NCI-H1092 (cell line): ENCODE measurements around the gene TMC5.
"Not testable (repeated sequence)": the region's sequence is repeated elsewhere in the genome, so short reads cannot be mapped to it uniquely, and the experiment has no call there.

Experiments used
- DNase-seq: peaks from one replicate; lab custom pipeline; 2025; lab: John Stamatoyannopoulos, UW

The TMC5 gene, protein sequence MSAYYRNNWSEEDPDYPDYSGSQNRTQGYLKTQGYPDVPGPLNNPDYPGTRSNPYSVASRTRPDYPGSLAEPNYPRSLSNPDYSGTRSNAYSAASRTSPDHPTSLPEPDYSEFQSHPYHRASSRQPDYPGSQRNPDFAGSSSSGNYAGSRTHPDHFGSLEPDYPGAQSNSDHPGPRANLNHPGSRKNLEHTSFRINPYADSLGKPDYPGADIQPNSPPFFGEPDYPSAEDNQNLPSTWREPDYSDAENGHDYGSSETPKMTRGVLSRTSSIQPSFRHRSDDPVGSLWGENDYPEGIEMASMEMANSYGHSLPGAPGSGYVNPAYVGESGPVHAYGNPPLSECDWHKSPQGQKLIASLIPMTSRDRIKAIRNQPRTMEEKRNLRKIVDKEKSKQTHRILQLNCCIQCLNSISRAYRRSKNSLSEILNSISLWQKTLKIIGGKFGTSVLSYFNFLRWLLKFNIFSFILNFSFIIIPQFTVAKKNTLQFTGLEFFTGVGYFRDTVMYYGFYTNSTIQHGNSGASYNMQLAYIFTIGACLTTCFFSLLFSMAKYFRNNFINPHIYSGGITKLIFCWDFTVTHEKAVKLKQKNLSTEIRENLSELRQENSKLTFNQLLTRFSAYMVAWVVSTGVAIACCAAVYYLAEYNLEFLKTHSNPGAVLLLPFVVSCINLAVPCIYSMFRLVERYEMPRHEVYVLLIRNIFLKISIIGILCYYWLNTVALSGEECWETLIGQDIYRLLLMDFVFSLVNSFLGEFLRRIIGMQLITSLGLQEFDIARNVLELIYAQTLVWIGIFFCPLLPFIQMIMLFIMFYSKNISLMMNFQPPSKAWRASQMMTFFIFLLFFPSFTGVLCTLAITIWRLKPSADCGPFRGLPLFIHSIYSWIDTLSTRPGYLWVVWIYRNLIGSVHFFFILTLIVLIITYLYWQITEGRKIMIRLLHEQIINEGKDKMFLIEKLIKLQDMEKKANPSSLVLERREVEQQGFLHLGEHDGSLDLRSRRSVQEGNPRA

GRCh38 chr16:19417640-19418039 lies at the start of gene TMC5:
Gene TMC5 (plus strand): TSS chr16:19417883. CDS start chr16:19440039, 22,156 bp downstream.
- DNase-seq, result no peak

- DNase-seq, result not testable (repeated sequence)
These were observed 45.1 kb upstream of the TMC5 start for GRCh38 chr16:19372541-19372940.

- no peak for DNase-seq
These were observed 43.3 kb upstream of the TMC5 start for GRCh38 chr16:19374402-19374801.

DNA sequence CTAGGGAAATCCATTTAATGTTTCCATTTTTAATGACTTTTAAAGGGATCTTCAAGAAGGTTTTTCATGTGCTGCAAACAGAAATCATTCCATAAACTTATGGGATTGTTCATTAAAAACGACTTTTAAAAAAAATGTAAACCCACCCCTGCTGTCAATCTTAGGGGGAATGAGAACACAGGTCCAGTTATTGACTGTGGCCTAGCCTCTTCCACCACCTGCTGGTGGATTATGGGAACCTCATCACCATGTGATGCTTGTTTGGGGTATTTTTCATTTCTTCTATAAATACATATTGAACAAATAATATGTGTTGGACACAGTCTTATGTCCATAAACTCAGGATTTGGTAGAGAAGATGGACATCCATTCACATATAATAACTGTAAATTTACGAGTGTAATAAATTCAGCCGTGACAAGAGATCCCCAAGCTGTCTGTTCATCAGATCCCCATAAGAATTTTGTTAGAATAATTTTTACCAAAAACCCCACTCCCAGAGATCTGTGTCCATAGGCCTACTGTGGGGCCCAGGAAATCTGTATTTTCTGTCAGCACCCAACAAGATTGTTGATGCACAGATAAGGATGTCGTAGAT lies 42.0 kb upstream of the TMC5 start:
- DNase-seq, result peak; percentile 62

GRCh38 chr16:19377864-19378263 lies 39.8 kb upstream of the TMC5 start:
- no peak for DNase-seq

- DNase-seq, result no peak
These were observed 39.2 kb upstream of the TMC5 start for GRCh38 chr16:19378511-19378910.

DNA sequence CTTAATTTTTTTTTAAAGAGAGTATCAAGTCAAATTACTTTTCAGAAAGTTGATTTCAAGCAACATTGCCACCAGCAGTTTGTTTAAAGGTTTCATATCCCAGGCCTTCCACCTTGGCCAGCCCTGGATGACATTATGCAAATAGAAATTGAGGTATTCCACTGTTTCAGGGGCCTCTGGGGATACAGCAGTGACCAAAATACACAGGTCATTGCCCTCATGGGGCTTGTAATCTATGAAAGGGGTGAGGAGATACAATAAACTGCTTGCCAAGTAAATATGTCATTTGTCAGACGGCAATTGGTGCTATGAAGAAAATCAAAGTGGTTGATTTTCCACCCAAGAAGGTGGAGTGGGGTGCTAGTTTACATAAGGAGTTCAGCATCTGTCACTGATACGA lies 37.8 kb upstream of the TMC5 start:
- DNase-seq, result no peak

GRCh38 chr16:19380328-19380727 lies 37.4 kb upstream of the TMC5 start:
- no peak for DNase-seq

- peak; percentile 25 for DNase-seq
These were observed 35.4 kb upstream of the TMC5 start for GRCh38 chr16:19382084-19382801.

GRCh38 chr16:19382887-19383816 lies 34.5 kb upstream of the TMC5 start:
- peak; percentile 79 for DNase-seq

GRCh38 chr16:19384656-19385055 lies 33.0 kb upstream of the TMC5 start:
- no peak for DNase-seq

DNA sequence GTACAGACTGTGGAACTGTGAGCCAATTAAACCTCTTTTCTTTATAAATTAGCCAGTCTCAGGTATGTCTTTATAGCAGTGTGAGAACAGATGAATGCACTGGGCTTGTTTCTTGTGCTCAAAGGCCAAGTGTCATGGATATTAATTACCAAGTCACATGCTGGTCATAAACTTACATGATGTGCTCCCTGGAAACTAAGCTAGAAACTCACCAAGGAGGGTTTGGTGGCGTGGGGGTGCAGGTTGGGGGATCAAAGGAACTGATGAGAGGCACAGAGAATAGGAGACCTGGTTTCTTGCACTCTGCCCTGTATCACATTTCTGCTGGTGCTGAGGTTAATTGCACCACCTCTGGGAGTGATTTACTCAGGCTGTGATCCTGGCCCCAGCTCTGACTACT lies 31.2 kb upstream of the TMC5 start:
- no peak for DNase-seq

- peak; percentile 85 for DNase-seq
These were observed 28.4 kb upstream of the TMC5 start for GRCh38 chr16:19389246-19389645.

- DNase-seq, result not testable (repeated sequence)
These were observed 26.4 kb upstream of the TMC5 start for GRCh38 chr16:19391185-19391776.

DNA sequence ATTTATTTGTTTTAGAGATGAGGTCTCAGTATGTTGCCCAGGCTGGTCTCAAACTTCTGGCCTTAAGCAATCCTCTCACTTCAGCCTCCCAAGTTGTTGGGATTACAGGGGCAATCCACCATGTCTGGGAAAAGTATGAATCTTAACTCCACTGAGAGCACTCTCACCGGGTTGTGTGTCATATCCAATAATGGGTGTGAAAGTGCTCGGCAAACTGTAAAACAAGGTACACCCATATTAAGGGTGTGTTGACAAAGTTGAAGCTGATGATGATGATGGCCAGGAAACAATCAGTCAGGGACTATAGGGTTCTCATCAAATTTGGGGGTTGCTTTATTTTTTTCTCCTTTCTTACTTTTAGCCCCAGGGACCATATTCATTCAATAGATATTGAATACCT lies 25.3 kb upstream of the TMC5 start:
- no peak for DNase-seq

DNA sequence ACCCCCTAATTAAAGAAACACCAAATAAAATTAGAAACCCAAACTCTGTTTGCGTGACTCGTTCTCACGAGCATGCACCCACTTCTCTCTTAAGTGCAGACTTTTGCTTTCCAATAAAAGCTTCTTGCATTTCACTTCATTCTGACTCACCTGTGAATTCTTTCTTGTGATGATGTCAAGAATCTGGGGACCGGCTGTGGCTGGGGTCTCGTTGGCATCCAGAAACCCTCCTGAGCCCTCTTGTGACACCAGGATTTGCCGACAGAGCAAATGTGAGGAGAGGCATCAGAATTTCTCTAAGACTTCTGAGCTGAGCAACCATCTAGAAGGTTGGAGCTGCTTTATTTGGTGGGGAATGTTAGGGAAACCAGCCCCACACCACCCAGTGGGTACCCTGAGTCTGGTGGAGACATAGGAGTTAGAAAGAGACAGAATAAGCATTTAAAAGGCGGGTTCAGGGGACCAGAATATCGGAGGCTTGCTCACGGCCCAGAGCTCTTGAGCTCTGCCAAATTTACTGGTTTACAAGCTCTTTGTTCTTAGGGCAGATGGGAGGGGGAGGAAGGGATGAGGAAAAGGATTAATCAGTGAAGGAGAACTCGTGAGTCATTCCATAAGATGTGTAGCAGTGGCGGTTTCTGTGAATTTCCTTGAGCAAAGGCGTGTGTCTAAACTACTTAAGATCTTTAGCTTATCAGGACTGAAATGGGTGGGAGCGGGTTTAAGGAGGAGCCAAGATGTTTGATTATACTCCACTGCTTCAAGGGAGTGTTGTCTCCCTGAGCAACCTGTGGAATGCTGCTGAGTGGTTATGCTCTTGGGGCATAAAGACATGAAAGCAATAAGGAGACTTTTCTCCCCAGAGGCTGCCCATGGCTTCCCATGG lies 24.2 kb upstream of the TMC5 start:
- DNase-seq, result no peak

GRCh38 chr16:19395646-19396267 lies 21.9 kb upstream of the TMC5 start:
- DNase-seq, result not testable (repeated sequence)

DNA sequence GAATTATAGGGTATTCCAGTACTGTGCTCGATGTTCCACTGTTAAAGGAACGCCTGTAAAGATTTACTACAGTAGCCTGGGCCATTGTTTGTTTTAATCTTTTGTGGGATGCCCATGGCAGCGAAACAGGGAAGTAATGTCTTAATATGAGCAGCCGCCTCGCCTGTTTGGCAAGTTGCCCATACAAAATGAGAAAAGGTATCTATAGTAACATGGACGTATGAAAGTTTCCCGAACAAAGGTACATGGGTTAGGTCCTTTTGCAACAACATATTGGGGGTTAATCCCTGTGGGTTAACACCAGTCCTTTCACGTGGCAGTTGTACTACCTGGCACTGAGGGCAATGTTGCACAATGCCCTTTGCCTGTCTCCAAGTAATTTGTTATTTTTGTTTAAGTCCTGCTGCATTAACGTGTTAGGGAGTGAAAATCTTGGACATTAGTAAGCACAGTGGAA lies 21.1 kb upstream of the TMC5 start:
- DNase-seq, result peak; percentile 63

- DNase-seq, result not testable (repeated sequence)
These were observed 20.3 kb upstream of the TMC5 start for GRCh38 chr16:19397373-19397772.
